ENCODE measurements around the gene GRK3.
"Not testable (repeated sequence)": the region's sequence is repeated elsewhere in the genome, so short reads cannot be mapped to it uniquely, and the experiment has no call there.

GRK3 gene

GRCh38 chr22:25574736-25575135, 10.3 kb downstream of the GRK3 start:
- DNase-seq: no peak

GRCh38 chr22:25575674-25576392, 11.4 kb downstream of the GRK3 start:
- not testable (repeated sequence) for DNase-seq

GRCh38 chr22:25581452-25581851, 17.0 kb downstream of the GRK3 start:
- not testable (repeated sequence) for DNase-seq

GRCh38 chr22:25582946-25583345, 18.5 kb downstream of the GRK3 start:
- DNase-seq: no peak

GRCh38 chr22:25584993-25585392, 20.5 kb downstream of the GRK3 start:
- not testable (repeated sequence) for DNase-seq

GRCh38 chr22:25589664-25590063, 25.2 kb downstream of the GRK3 start:
- DNase-seq: not testable (repeated sequence)

GRCh38 chr22:25593323-25593722, 28.8 kb downstream of the GRK3 start:
- not testable (repeated sequence) for DNase-seq

GRCh38 chr22:25598609-25599008, 34.1 kb downstream of the GRK3 start:
- DNase-seq: no peak

GRCh38 chr22:25602445-25602844, 38.0 kb downstream of the GRK3 start:
- DNase-seq: no peak

- DNase-seq: no peak
Measured at GRCh38 chr22:25602916-25603315, 38.4 kb downstream of the GRK3 start.

- not testable (repeated sequence) for DNase-seq
Measured at GRCh38 chr22:25605146-25605545, 40.7 kb downstream of the GRK3 start.

GRCh38 chr22:25605565-25605964, 41.1 kb downstream of the GRK3 start:
- DNase-seq: not testable (repeated sequence)

- not testable (repeated sequence) for DNase-seq
Measured at GRCh38 chr22:25611284-25611683, 46.8 kb downstream of the GRK3 start.

GRCh38 chr22:25613131-25613530, 48.7 kb downstream of the GRK3 start:
- not testable (repeated sequence) for DNase-seq

GRCh38 chr22:25613558-25613957, 49.1 kb downstream of the GRK3 start:
- not testable (repeated sequence) for DNase-seq

- DNase-seq: not testable (repeated sequence)
Measured at GRCh38 chr22:25614791-25615190, 50.3 kb downstream of the GRK3 start.

- DNase-seq: no peak
Measured at GRCh38 chr22:25621986-25622385, 57.5 kb downstream of the GRK3 start.

GRCh38 chr22:25623310-25623734, 58.8 kb downstream of the GRK3 start:
- no peak for DNase-seq

GRCh38 chr22:25623851-25624250, 59.4 kb downstream of the GRK3 start:
- DNase-seq: no peak

GRCh38 chr22:25624476-25624875, 60.0 kb downstream of the GRK3 start:
- no peak for DNase-seq

GRCh38 chr22:25625747-25626623, 61.5 kb downstream of the GRK3 start:
- DNase-seq: not testable (repeated sequence)

- DNase-seq: no peak
Measured at GRCh38 chr22:25626624-25626990, 62.1 kb downstream of the GRK3 start.

- DNase-seq: no peak
Measured at GRCh38 chr22:25627271-25627852, 62.9 kb downstream of the GRK3 start.

GRCh38 chr22:25628494-25628893, 64.0 kb downstream of the GRK3 start:
- no peak for DNase-seq
